B cell (primary cell): ENCODE measurements around the gene PRKACA.

Source experiments
- EZH2 ChIP-seq: IDR thresholded peaks from 2 replicates; pipeline ENCODE4 v1.6.1; 2012; ENCODE audit warnings: borderline replicate concordance, low read depth, mild to moderate bottlenecking, moderate library complexity, low read length; ENCODE audit not compliant: insufficient read depth, poor library complexity, severe bottlenecking
- TF ChIP-seq, protein P1 (sequence below): fragments of 200-600 bp; IDR thresholded peaks from one replicate; pipeline ENCODE4 v1.8.0; 2022; ENCODE audit warnings: antibody characterized with exemption, mild to moderate bottlenecking

- TF ChIP-seq, protein P1, sequence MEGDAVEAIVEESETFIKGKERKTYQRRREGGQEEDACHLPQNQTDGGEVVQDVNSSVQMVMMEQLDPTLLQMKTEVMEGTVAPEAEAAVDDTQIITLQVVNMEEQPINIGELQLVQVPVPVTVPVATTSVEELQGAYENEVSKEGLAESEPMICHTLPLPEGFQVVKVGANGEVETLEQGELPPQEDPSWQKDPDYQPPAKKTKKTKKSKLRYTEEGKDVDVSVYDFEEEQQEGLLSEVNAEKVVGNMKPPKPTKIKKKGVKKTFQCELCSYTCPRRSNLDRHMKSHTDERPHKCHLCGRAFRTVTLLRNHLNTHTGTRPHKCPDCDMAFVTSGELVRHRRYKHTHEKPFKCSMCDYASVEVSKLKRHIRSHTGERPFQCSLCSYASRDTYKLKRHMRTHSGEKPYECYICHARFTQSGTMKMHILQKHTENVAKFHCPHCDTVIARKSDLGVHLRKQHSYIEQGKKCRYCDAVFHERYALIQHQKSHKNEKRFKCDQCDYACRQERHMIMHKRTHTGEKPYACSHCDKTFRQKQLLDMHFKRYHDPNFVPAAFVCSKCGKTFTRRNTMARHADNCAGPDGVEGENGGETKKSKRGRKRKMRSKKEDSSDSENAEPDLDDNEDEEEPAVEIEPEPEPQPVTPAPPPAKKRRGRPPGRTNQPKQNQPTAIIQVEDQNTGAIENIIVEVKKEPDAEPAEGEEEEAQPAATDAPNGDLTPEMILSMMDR = no peak
- no peak for TF ChIP-seq EZH2
Observed at GRCh38 chr19:14155371-14155770, 37.8 kb upstream of the PRKACA start.
